H1 (cell line): ENCODE results near the gene F10. TPM values are rescaled to one million over a fixed set of nuclear protein-coding genes. Genes with fewer than 3 reads are reported as not detected.

ENCODE experiments used
- CTCF ChIA-PET: fragments of 300-600 bp; sonication (Branson Sonifier 250); formaldehyde crosslinking; loops from one replicate; lab custom pipeline; 2021; ENCODE audit not compliant: partially characterized antibody; lab: Charles Lee
- POLR2A ChIA-PET: fragments of 300-600 bp; sonication (Branson Sonifier 250); formaldehyde crosslinking; loops from one replicate; lab custom pipeline; 2021; ENCODE audit warnings: inconsistent platforms; ENCODE audit not compliant: partially characterized antibody; lab: Charles Lee
- DNase-seq, 2 experiments: peaks; one replicate each; pipeline versions ENCODE4 v3.0.0 to v3.0.0-alpha.2; 2010 to 2022; ENCODE audit warnings: low spot score in 2 of 2, low read depth in 1 of 2, mixed read lengths in 1 of 2
- FAIRE-seq: peaks from 2 replicates; lab custom pipeline; 2011; peaks lifted over from hg19 to GRCh38; lab: Jason Lieb, UNC
- H2AFZ ChIP-seq: 2 replicates; pipeline ENCODE4 v1.8.1; 2012; ENCODE audit warnings: low read length, inconsistent platforms
- H2AK5ac ChIP-seq: 2 replicates; pipeline ENCODE4 v1.6.1; 2013; ENCODE audit warnings: low read depth, low read length
- H2BK120ac ChIP-seq: replicated peaks from 2 replicates; pipeline ENCODE3; 2013; ENCODE audit warnings: low read depth, low read length, inconsistent platforms
- H2BK12ac ChIP-seq: 2 replicates; pipeline ENCODE4 v1.6.1; 2013; ENCODE audit warnings: low read depth, low read length
- H2BK15ac ChIP-seq: 2 replicates; pipeline ENCODE4 v1.6.1; 2013; ENCODE audit warnings: low read length
- H2BK20ac ChIP-seq: 2 replicates; pipeline ENCODE4 v1.6.1; 2013; ENCODE audit warnings: low read length
- H2BK5ac ChIP-seq: 2 replicates; pipeline ENCODE4 v1.6.1; 2013; ENCODE audit warnings: low read depth, low read length
- H3K14ac ChIP-seq: 2 replicates; pipeline ENCODE4 v1.6.1; 2013; ENCODE audit warnings: inconsistent platforms; ENCODE audit not compliant: insufficient read length
- H3K18ac ChIP-seq: 2 replicates; pipeline ENCODE4 v1.6.1; 2013; ENCODE audit warnings: low read length; ENCODE audit errors: extremely low read depth
- H3K23ac ChIP-seq: 2 replicates; pipeline ENCODE4 v1.6.1; 2013; ENCODE audit warnings: inconsistent platforms; ENCODE audit not compliant: insufficient read length
- H3K23me2 ChIP-seq: 2 replicates; pipeline ENCODE4 v1.6.1; 2013; ENCODE audit warnings: low read depth, low read length
- H3K27ac ChIP-seq: 2 replicates; pipeline ENCODE4 v1.6.1; 2011; ENCODE audit warnings: low read depth, low read length, inconsistent platforms
- H3K27me3 ChIP-seq, 4 experiments: replicated peaks in 1 of 4; 1 replicate in 1 of 4; 2 replicates in 3 of 4; pipeline versions ENCODE4 v1.6.1 to v1.8.1; 2011 to 2013; ENCODE audit warnings: low read length in 3 of 4, mild to moderate bottlenecking in 3 of 4, inconsistent platforms in 2 of 4, mixed read lengths in 2 of 4, moderate library complexity in 1 of 4; ENCODE audit not compliant: control insufficient read depth in 3 of 4, insufficient read depth in 3 of 4; ENCODE audit errors: extremely low read depth in 1 of 4
- H3K36me3 ChIP-seq, 4 experiments: 2 replicates each; pipeline versions ENCODE4 v1.6.1 to v1.8.1; 2011 to 2013; ENCODE audit warnings: mild to moderate bottlenecking in 4 of 4, low read length in 3 of 4, moderate library complexity in 2 of 4, control low read depth in 1 of 4, inconsistent platforms in 1 of 4; ENCODE audit not compliant: insufficient read depth in 4 of 4, control insufficient read depth in 2 of 4
- H3K4ac ChIP-seq: replicated peaks from 2 replicates; pipeline ENCODE3; 2013; ENCODE audit warnings: low read length, low read depth, mixed read lengths, inconsistent platforms; ENCODE audit not compliant: insufficient read length
- H3K4me1 ChIP-seq, 4 experiments: replicated peaks in 1 of 4; 1 replicate in 1 of 4; 2 replicates in 3 of 4; pipeline versions ENCODE4 v1.6.1 to v1.8.1; 2011 to 2013; ENCODE audit warnings: low read length in 3 of 4, inconsistent platforms in 2 of 4, mixed read lengths in 1 of 4; ENCODE audit not compliant: insufficient read depth in 4 of 4, control insufficient read depth in 3 of 4
- H3K4me2 ChIP-seq, 2 experiments: 2 replicates each; pipeline versions ENCODE4 v1.6.1 to v1.8.1; 2011 to 2013; ENCODE audit warnings: low read depth in 2 of 2, low read length in 2 of 2, control low read depth in 1 of 2, inconsistent platforms in 1 of 2, mild to moderate bottlenecking in 1 of 2; ENCODE audit not compliant: insufficient read depth in 1 of 2
- H3K4me3 ChIP-seq, 4 experiments: fragments of 200-600, 300-600 bp in 1 of 4; sonication (generic), shearing (Covaris generic), sonication (Bioruptor Twin) in 1 of 4; 2 replicates each; pipeline versions ENCODE4 v1.5.1 to v1.8.1; 2011 to 2016; ENCODE audit warnings: low read length in 4 of 4, low read depth in 3 of 4, control low read depth in 2 of 4, inconsistent platforms in 2 of 4, mild to moderate bottlenecking in 2 of 4, mixed read lengths in 1 of 4, moderate library complexity in 1 of 4; ENCODE audit not compliant: insufficient read depth in 2 of 4; ENCODE audit errors: extremely low read depth in 1 of 4
- H3K56ac ChIP-seq: replicated peaks from 2 replicates; pipeline ENCODE3; 2013; ENCODE audit warnings: low read depth, mild to moderate bottlenecking, mixed read lengths, low read length, inconsistent platforms; ENCODE audit not compliant: insufficient read length
- H3K79me1 ChIP-seq: 2 replicates; pipeline ENCODE4 v1.6.1; 2013; ENCODE audit warnings: low read depth, low read length, control low read depth
- H3K79me2 ChIP-seq, 2 experiments: 2 replicates each; pipeline versions ENCODE4 v1.6.1 to v1.8.1; 2012 to 2013; ENCODE audit warnings: low read length in 2 of 2, mild to moderate bottlenecking in 2 of 2, inconsistent platforms in 1 of 2; ENCODE audit not compliant: insufficient read depth in 2 of 2, control insufficient read depth in 1 of 2
- H3K9ac ChIP-seq, 4 experiments: replicated peaks in 1 of 4; 1 replicate in 1 of 4; 2 replicates in 3 of 4; pipeline versions ENCODE4 v1.6.1 to v1.8.1; 2011 to 2013; ENCODE audit warnings: low read depth in 3 of 4, low read length in 3 of 4, control low read depth in 2 of 4, mild to moderate bottlenecking in 2 of 4, moderate library complexity in 2 of 4, inconsistent platforms in 1 of 4; ENCODE audit errors: extremely low read depth in 1 of 4
- H3K9me3 ChIP-seq, 2 experiments: 2 replicates each; pipeline versions ENCODE4 v1.6.1 to v1.8.1; 2012 to 2013; ENCODE audit warnings: mild to moderate bottlenecking in 2 of 2, moderate library complexity in 2 of 2, control low read depth in 1 of 2, inconsistent platforms in 1 of 2, low read depth in 1 of 2, low read length in 1 of 2, mixed read lengths in 1 of 2; ENCODE audit not compliant: insufficient read depth in 2 of 2
- H4K20me1 ChIP-seq, 2 experiments: replicated peaks in 1 of 2; 2 replicates each; pipeline versions ENCODE3 to v1.8.1; 2011 to 2013; ENCODE audit warnings: inconsistent platforms in 2 of 2, low read length in 2 of 2, mild to moderate bottlenecking in 1 of 2; ENCODE audit not compliant: insufficient read depth in 2 of 2, control insufficient read depth in 1 of 2
- H4K5ac ChIP-seq: 2 replicates; pipeline ENCODE4 v1.6.1; 2013; ENCODE audit warnings: low read length, low read depth, mixed read lengths, inconsistent platforms; ENCODE audit not compliant: insufficient read length
- H4K8ac ChIP-seq: 2 replicates; pipeline ENCODE4 v1.8.0; 2013; ENCODE audit warnings: mild to moderate bottlenecking, moderate library complexity, low read length, inconsistent platforms; ENCODE audit not compliant: insufficient read depth; ENCODE audit errors: extremely low read depth
- H4K91ac ChIP-seq: replicated peaks from 2 replicates; pipeline ENCODE3; 2013; ENCODE audit warnings: low read length, mixed read lengths, inconsistent platforms; ENCODE audit not compliant: insufficient read length
- ATF2 ChIP-seq: IDR thresholded peaks from 2 replicates; pipeline ENCODE4 v1.6.1; 2012; ENCODE audit warnings: low read length, inconsistent platforms
- BCL11A ChIP-seq, 2 experiments: IDR thresholded peaks; one replicate each; pipeline ENCODE4 v1.6.1; 2011; ENCODE audit warnings: low read depth in 2 of 2, low read length in 2 of 2, mild to moderate bottlenecking in 2 of 2
- CEBPB ChIP-seq: IDR thresholded peaks from 2 replicates; pipeline ENCODE4 v1.6.1; 2012; ENCODE audit warnings: low read depth, low read length
- EGR1 ChIP-seq: IDR thresholded peaks from 2 replicates; pipeline ENCODE4 v1.6.1; 2011; ENCODE audit warnings: low read depth, low read length, borderline replicate concordance
- JUND ChIP-seq: IDR thresholded peaks from 2 replicates; pipeline ENCODE4 v1.6.1; 2011; ENCODE audit warnings: mild to moderate bottlenecking, improper control_type of control experiment, low read length
- NANOG ChIP-seq: IDR thresholded peaks from 2 replicates; pipeline ENCODE4 v1.6.1; 2011; ENCODE audit warnings: low read length, low read depth, mild to moderate bottlenecking, inconsistent platforms; ENCODE audit not compliant: insufficient read depth, poor library complexity, severe bottlenecking
- RAD21 ChIP-seq, 2 experiments: IDR thresholded peaks in 1 of 2; conservative IDR thresholded peaks in 1 of 2; 2 replicates each; pipeline ENCODE4 v1.6.1; 2011; ENCODE audit warnings: low read depth in 2 of 2, low read length in 2 of 2, improper control_type of control experiment in 1 of 2, inconsistent platforms in 1 of 2, mild to moderate bottlenecking in 1 of 2, moderate library complexity in 1 of 2
- RNF2 ChIP-seq: fragments of 200-900, 300-1000 bp; sonication (generic); IDR thresholded peaks from 2 replicates; pipeline ENCODE4 v1.7.1; 2016; ENCODE audit warnings: borderline replicate concordance, low read depth, mild to moderate bottlenecking, antibody characterized with exemption, low read length; ENCODE audit not compliant: poor library complexity, severe bottlenecking; ENCODE audit errors: missing control alignments
- TEAD4 ChIP-seq: IDR thresholded peaks from 2 replicates; pipeline ENCODE4 v1.6.1; 2012; ENCODE audit warnings: low read depth, low read length, inconsistent platforms, mixed read lengths
- WGBS, 2 experiments: shearing (Covaris generic) in 1 of 2; methylation state at CpG; one replicate each; pipeline versions ENCODE4 v1.1.6 to v1.1.7; 2013 to 2015; ENCODE audit warnings: low lambda C conversion rate in 2 of 2, mixed read lengths in 2 of 2, inconsistent platforms in 1 of 2, low coverage in 1 of 2, missing lambda C conversion rate in 1 of 2; ENCODE audit not compliant: insufficient replicate concordance in 2 of 2, insufficient coverage in 1 of 2, insufficient read length in 1 of 2; ENCODE audit errors: extremely low coverage in 1 of 2, missing lambda C conversion rate in 1 of 2; 5-methylcytosine and 5-hydroxymethylcytosine counted together
- polyA plus RNA-seq, 7 experiments: library from polyadenylated mRNA; depleted of rRNA in 3 of 7; stranded (reverse) in 5 of 7; unstranded in 2 of 7; fragments of >200 nt in 5 of 7; fragments of 200-250 nt in 2 of 7; gene quantifications; 1 replicate in 5 of 7; 2 replicates in 1 of 7; 4 replicates in 1 of 7; pipeline versions ENCODE4 v1.2.1 to v1.2.3, GENCODE V29; 2011 to 2013; ENCODE audit warnings: missing spikeins in 2 of 7, mixed read lengths in 2 of 7
- total RNA-seq: library from RNA; stranded (reverse); fragmentation: NEBNext Ultra II Directional; extraction: Animal tissue kit (Norgen Biotek cat#: 25700); gene quantifications from 2 replicates; pipeline ENCODE4 v1.2.1, GENCODE V29; 2021

The F10 gene
- total and polyA plus RNA-seq, 2 of the 8 experiments (the other 6 are each of a cell fraction or from before 2014, with no cell fraction given) = 2.0 to 4.2 TPM

- Histone ChIP-seq H3K27me3 (no peaks in the 10 kb centered on the region), H2AK5ac (no peak overlapping the region), H3K9me3 (no peaks in the 10 kb centered on the region), H3K79me2 (no peaks in the 10 kb centered on the region; a peak in 1 of 4 replicates), H3K23ac (no peak overlapping the region), H4K5ac (no peak overlapping the region), H3K36me3 (peaks cover 7 to 46% (median 23%) of the 10 kb centered on the region in 4 experiments), H3K23me2 (no peaks in the 10 kb centered on the region), H4K20me1 (no peaks in the 10 kb centered on the region), H2BK20ac (no peak overlapping the region), H2BK12ac (no peak overlapping the region), H3K9ac (no peak overlapping the region), H3K79me1 (no peaks in the 10 kb centered on the region), H3K27ac (no peak overlapping the region), H3K4me1 (no peaks in the 10 kb centered on the region), H3K4ac (no peak overlapping the region), H3K18ac (no peak overlapping the region), H2BK120ac (no peak overlapping the region), H2AFZ (no peak overlapping the region), H3K14ac (no peak overlapping the region), H3K4me2 (no peak overlapping the region), H4K91ac (no peak overlapping the region), H3K4me3 (no peak overlapping the region), H4K8ac (no peak overlapping the region; the same call in 1 of the 2 replicates), H2BK5ac (no peak overlapping the region; the same call in 1 of the 2 replicates), H3K56ac (no peak overlapping the region), H2BK15ac (no peak overlapping the region)
- DNase-seq (no peak), FAIRE-seq (no peak)
- CTCF ChIA-PET = interaction anchor here (1.0 kb wide), 1 partner anchor 16 kb away, joined by 3 read pairs; no protein-coding TSS in a partner anchor
- POLR2A ChIA-PET = interaction anchor here (1.4 kb wide), 1 partner anchor 38 kb away, joined by 5 read pairs; the partner anchor contains the start of genes CUL4A and PCID2
- 93% methylated on average over 30 of the region's 34 CpGs; no CpG with 5 or more reads in 1 of the 2 experiments for WGBS, 2 experiments
- no peak for TF ChIP-seq RNF2
- no peak for TF ChIP-seq EGR1
- no peak for TF ChIP-seq RAD21 (IDR thresholded peaks at IDR 0.05 in 1 of 2, conservative IDR thresholded peaks at IDR 0.05 in 1 of 2; ENCODE audit: low read depth in 2 of 2, low read length in 2 of 2)
- no peak for TF ChIP-seq CEBPB
- no peak for TF ChIP-seq ATF2
- TF ChIP-seq NANOG = no peak
- no peak for TF ChIP-seq TEAD4
- TF ChIP-seq JUND = no peak
- TF ChIP-seq BCL11A (IDR thresholded peaks at IDR 0.05; ENCODE audit: low read depth in 2 of 2, low read length in 2 of 2) = no peak
Measured at GRCh38 chr13:113171250-113172125, 48.9 kb downstream of the F10 start.
